Right hindlimb (tissue), 1 donor: ENCODE data around the gene FGGY.
A peak's percentile ranks its signal among the peaks of the same experiment; 100 is the strongest.
"Not testable (repeated sequence)": the region's sequence is repeated elsewhere in the genome, so short reads cannot be mapped to it uniquely, and the experiment has no call there.

Source experiments
- DNase-seq: peaks from one replicate; pipeline ENCODE4 v3.0.0-alpha.2; 2018

The FGGY gene

GRCh38 chr1:59492500-59492899 lies 195.6 kb downstream of the FGGY start:
- DNase-seq = no peak

- DNase-seq = no peak
Measured at GRCh38 chr1:59494145-59494833, 197.4 kb downstream of the FGGY start.

DNA sequence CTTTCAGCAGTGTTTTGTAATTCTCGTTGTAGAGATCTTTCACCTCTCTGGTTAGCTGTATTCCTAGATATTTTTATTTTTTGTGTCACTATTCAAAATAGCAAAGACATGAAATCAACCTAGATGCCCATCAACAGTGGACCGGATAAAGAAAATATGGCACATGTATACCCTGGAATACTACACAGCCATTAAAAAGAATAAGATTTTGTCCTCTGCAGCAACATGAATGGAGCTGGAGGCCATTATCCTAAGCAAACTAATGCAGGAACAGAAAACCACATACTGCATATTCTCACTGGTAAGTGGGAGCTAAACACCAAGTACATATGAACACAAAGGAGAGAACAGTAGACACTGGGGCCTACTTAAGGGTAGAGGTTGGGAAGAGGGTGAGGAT lies 199.3 kb downstream of the FGGY start:
- DNase-seq = not testable (repeated sequence)

DNA sequence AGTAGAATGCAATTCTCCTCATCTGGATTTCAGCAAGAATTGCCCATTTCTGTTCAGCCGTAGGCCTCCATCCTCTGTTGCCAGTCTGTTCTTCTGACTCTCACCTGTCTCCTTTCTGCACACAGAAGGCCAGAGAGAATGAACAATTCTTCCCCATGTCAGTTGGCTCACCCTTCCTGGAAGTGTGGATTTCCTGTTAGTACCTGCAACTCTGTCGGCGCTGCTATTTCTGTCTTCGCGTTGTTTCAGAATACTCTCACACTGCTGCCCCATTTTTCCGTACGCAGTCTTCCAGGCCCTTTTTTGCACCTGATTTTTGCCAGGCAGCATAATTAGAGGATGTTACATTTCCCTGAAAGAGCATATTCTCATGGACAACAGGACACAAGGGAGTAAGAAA lies 200.7 kb downstream of the FGGY start:
- DNase-seq = no peak

DNA sequence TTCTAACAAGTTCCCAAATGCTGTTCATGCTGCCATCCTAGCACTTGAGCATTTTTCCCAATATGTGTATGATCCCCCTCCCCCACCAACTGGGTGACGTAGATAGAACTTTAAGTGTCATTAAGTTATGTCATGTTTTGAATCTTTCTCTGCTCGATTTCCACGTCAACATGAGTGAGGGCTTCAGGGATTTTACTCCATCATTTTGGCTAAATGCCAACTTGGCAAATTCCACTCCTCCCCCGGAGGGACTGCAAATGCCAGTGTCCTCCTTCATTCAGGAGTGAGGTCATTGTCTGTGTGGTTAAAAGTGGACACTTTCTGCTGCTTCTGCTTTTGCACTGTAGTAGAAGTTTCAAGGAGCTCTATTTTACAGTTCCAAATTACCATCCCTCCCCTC lies 201.7 kb downstream of the FGGY start:
- peak; percentile 28 for DNase-seq

DNA sequence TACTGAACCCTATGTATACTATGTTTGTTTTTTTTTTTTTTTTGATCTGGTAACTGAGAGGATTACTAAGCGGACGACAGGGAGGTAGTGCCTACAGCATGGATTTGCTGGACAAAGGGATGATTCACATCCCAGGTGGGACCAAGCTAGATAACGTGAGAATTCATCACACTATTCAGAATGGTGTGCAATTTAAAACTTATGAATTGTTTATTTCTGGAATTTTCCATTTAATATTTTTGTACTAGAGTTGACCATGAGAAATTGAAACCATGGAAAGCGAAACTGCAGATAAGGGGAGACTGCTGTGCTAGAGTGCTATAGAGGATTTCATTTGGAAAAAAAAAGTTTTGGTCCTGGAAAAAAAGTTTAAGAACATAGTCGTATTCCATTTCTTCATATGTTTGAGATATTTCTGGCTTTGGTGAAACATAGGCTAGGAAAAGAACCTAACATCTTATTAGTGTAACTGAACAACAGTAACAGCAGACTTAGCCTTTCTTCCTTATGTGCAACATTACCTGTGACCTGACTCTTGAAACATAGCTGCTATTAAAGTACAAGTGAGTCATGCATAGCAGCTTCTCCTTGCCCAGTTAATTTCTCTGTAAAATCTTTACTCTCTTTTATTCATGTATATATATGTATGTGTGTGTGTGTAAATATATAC lies 202.5 kb downstream of the FGGY start:
- no peak for DNase-seq

GRCh38 chr1:59499943-59500569 lies 203.2 kb downstream of the FGGY start:
- DNase-seq = no peak

GRCh38 chr1:59500950-59501742 lies 204.3 kb downstream of the FGGY start:
- no peak for DNase-seq

- DNase-seq = no peak
Measured at GRCh38 chr1:59502009-59502691, 205.3 kb downstream of the FGGY start.

DNA sequence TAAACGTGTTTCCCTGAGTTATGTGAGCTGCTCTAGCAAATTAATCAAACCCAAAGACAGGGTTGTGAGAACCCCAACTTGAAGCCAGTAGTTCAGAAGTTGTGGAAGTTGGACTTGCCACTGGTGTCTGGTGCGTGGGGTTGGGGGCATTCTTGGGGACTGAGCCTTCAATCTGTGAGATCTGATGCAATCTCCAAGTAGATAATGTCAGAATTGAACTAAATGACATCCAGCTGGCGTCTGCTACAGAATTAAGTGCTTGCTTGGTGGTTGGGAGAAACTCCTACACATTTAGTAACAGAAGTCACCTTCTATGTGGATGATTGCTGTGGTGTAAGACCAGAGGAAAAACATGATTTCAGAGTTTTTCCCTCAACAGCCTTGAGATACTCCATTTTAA lies 207.4 kb downstream of the FGGY start:
- no peak for DNase-seq

DNA sequence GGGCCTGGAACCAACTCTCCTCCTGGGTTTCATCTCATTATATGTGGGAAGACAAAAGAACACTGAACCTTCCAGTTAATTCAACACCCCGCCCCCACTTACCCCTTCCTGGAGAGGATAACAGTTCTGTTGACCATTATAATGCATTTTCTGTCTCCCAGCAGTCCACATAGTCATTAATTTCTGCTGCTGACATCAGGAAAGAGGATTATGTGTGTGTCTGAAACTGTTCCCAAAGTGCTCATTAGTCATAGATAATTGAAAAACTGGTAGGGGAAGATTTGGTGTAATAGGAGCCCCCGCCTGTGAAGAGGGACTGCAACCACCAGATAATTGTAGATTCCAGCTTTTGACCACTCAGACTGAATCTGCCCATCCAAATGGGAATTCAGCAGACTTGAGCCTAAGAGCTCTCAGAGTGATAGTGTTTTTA lies 208.7 kb downstream of the FGGY start:
- no peak for DNase-seq

DNA sequence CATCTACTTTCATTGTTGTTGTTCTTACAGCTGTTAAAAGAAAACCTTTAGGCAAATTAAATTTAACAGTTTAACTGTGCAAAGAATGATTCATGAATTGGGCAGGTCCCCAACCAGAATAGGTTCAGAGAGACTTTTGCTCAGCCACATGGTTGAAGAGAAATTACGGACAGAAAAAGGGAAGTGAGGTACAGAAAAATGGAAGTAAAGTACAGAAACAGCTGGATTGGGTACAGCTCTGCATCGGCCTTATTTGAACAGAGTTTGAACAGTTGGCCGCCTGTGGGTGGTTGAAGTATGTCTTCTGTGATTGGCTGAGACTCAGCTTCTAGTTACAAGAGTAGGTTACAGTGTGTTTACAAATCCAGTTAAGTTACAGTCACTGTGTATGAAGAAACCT lies 210.1 kb downstream of the FGGY start:
- no peak for DNase-seq

- DNase-seq = peak; percentile 30
Measured at GRCh38 chr1:59509341-59509875, 212.5 kb downstream of the FGGY start.

DNA sequence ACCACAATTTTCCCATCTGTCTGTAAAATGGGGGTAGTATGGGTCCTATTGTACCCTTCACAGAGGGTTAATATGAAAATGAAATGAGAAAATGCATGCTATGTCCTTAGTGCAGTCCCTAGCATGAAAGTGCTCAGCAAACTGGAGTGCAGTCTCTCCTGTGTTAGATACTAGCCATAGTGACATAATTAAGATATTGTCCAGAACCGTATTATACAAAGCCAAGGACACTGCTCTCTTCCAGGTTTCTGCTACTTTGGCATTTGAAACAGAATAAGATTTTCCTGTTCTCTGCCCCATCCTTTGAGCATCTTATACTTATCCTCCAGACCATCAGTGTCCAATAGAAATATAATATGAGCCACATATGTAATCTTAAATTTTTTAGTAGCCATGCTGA lies 213.4 kb downstream of the FGGY start:
- DNase-seq = no peak

DNA sequence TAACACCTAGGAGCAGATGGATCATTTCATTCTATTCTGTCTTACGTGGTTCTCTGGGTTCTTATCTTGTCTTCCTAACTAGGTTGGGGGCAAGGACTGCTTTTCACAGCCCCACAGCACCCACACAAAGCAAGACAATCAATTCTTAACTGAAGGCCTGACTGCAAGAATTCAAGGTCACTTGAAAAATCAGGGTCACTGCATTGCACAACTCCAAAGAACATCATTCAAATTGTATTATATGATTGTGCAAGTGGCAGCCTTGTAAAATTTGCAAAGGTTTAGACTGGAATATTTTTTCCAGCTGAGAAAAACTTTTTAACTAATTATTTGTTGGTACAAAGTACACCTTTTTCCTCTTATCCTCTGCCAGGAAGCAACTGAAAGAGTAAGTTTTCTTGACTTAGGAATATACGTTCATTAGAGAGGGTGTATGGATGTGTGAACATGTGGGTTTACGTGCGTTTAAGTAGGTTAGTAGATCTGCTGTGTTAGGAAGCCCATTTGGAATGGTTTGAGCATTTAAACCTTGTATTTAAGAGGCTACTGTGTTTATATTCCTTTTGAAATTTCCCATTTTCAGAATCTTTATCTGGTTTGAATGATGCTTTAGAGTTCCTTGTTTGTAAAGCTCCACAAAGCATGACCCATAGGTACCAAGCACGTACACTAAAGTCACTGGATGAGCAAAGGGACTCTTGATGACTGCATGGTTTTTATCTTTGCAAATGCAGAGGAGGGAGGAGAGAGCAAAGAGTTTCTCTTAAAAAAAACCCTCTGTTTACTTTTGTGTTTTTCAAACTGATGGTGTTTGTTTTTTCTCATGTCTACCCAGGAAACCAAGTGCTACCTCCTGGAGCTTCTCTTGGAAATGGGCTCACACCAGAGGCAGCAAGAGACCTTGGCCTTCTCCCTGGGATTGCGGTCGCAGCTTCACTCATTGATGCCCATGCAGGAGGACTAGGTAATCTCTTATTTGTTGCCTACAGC lies 214.9 kb downstream of the FGGY start:
- no peak for DNase-seq

DNA sequence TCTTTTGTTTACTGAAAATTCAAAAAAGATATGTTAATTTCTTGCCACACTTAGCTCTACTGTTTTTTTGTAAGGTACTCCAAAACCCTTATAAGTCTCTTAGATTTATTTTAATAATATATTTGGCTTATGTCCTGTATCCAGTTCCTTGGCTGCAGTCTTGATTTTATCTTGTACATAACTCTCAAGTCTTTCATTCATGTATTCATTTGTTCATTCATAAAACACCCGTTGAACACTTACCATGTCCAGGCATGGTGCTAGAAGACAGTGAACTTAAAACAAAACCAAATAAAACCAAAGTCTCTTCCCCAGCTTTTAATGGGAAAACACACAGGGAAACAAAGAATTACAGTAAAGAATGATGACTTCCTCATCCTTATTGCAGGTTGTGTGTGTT lies 215.8 kb downstream of the FGGY start:
- no peak for DNase-seq

GRCh38 chr1:59514061-59514909 lies 217.4 kb downstream of the FGGY start:
- no peak for DNase-seq

DNA sequence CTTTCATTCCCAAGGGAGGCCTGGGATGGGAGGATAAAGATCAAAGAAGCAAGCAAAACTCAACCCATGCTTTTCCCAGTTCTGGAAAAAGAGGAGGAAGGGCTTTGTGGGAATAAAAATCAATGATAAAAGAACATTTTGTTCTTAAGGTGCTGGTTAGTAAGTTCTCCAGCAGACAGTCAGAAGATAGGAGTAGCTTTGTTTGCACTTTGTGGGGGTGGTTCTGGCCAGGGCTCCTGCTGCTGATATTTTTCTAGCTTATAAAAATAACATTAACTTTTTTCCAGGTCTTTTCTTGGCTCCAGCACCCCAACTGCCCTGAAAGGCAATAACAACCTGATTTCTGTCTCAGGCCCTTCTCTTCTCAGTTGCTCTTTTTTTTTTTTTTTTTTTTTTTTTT lies 220.0 kb downstream of the FGGY start:
- DNase-seq = no peak

GRCh38 chr1:59520194-59520593 lies 223.3 kb downstream of the FGGY start:
- DNase-seq = no peak

GRCh38 chr1:59520827-59521418 lies 224.0 kb downstream of the FGGY start:
- DNase-seq = peak; percentile 44
